ENCODE results near the gene ALG3.
"Not testable (repeated sequence)": the region's sequence is repeated elsewhere in the genome, so short reads cannot be mapped to it uniquely, and the experiment has no call there.

The ALG3 gene

GRCh38 chr3:184248454-184249411 lies at the start of gene ALG3:
ALG3 (minus strand) TSS chr3:184248962; CDS start chr3:184248940, 22 bp downstream.
- DNase-seq (ENCODE audit: low spot score): peak; percentile 91

- no peak for DNase-seq (ENCODE audit: low spot score)
These were observed 47.9 kb upstream of the ALG3 start for GRCh38 chr3:184296616-184297015.

GRCh38 chr3:184295771-184296170 lies 47.0 kb upstream of the ALG3 start:
- DNase-seq (ENCODE audit: low spot score): no peak

- no peak for DNase-seq (ENCODE audit: low spot score)
These were observed 43.1 kb upstream of the ALG3 start for GRCh38 chr3:184291738-184292445.

- DNase-seq (ENCODE audit: low spot score): no peak
These were observed 42.4 kb upstream of the ALG3 start for GRCh38 chr3:184291044-184291737.

- DNase-seq (ENCODE audit: low spot score): no peak
These were observed 41.6 kb upstream of the ALG3 start for GRCh38 chr3:184290331-184290730.

- DNase-seq (ENCODE audit: low spot score): peak; percentile 77
These were observed 40.7 kb upstream of the ALG3 start for GRCh38 chr3:184289426-184289938.

- peak; percentile 89 for DNase-seq (ENCODE audit: low spot score)
These were observed 35.9 kb upstream of the ALG3 start for GRCh38 chr3:184284696-184285095.

- DNase-seq (ENCODE audit: low spot score): no peak
These were observed 34.9 kb upstream of the ALG3 start for GRCh38 chr3:184283681-184284080.

- no peak for DNase-seq (ENCODE audit: low spot score)
These were observed 34.2 kb upstream of the ALG3 start for GRCh38 chr3:184282941-184283340.

- DNase-seq (ENCODE audit: low spot score): no peak
These were observed 28.6 kb upstream of the ALG3 start for GRCh38 chr3:184277366-184277765.

GRCh38 chr3:184275961-184276910 lies 27.5 kb upstream of the ALG3 start, which contains the start of gene ECE2:
ECE2 (plus strand) TSS chr3:184276022; CDS start chr3:184276154, 132 bp downstream.
- DNase-seq (ENCODE audit: low spot score): peak; percentile 69

- DNase-seq (ENCODE audit: low spot score): no peak
These were observed 26.6 kb upstream of the ALG3 start for GRCh38 chr3:184275381-184275701.

GRCh38 chr3:184272269-184272668 lies 23.5 kb upstream of the ALG3 start:
- DNase-seq (ENCODE audit: low spot score): no peak

GRCh38 chr3:184267249-184267648 lies 18.5 kb upstream of the ALG3 start:
- DNase-seq (ENCODE audit: low spot score): not testable (repeated sequence)

GRCh38 chr3:184262764-184263179 lies 14.0 kb upstream of the ALG3 start:
- DNase-seq (ENCODE audit: low spot score): no peak

- DNase-seq (ENCODE audit: low spot score): peak; percentile 71
These were observed 13.3 kb upstream of the ALG3 start for GRCh38 chr3:184261854-184262763.

GRCh38 chr3:184261270-184261853 lies 12.6 kb upstream of the ALG3 start, which contains the start of gene CAMK2N2:
CAMK2N2 (minus strand) TSS chr3:184261553; CDS start chr3:184261285, 268 bp downstream.
- DNase-seq (ENCODE audit: low spot score): peak; percentile 89

- DNase-seq (ENCODE audit: low spot score): peak; percentile 30
These were observed 12.0 kb upstream of the ALG3 start for GRCh38 chr3:184260724-184261269.
